ENCODE data around the gene FAM200C.
A peak's percentile ranks its signal among the peaks of the same experiment; 100 is the strongest.

FAM200C gene

GRCh38 chr5:160367261-160367660 lies 32.6 kb downstream of the FAM200C start:
- peak; percentile 25 to 29 for DNase-seq
- TF ChIP-seq GATA1 (IDR thresholded peaks at IDR 0.05; ENCODE audit: low read depth, low read length) = no peak
- no peak for TF ChIP-seq POLR2A (IDR thresholded peaks at IDR 0.05; ENCODE audit: low read length)

GRCh38 chr5:160366230-160366629 lies 33.6 kb downstream of the FAM200C start:
- no peak for DNase-seq

DNA sequence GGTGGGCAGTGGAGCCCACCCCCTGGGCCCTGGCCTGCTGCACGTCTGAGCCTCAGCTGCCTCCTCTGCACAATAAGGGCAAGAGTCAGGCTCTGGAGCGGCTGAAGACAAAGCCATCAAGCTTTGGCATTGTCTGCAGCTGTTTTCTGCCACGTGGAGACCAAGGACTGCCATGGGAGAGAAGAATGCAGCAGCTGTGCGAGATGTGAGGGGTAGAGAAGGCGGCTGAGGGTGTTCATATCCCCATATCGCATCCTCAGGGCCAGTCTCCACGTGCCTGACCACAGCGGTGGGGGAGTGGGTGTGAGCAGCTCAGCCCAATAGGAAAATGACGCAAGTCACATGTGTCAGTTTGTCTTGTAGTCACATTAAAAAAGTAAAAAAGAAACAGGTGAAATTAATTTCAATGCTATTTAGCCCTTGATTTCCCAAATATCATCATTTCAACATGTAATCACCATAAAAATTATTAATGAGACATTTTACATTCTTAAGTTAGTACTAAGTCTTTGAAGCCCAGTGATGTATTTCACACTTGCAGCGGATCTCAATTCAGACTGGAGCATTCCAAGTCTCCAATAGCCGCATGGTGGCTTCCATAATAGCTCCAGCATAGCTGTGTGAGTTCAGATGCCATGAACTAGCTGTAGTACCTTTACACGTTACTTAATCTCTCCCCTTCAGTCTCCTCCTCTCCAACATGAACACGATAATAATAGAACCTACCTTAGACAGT lies 36.0 kb downstream of the FAM200C start:
- no peak for TF ChIP-seq POLR2A (IDR thresholded peaks at IDR 0.05; ENCODE audit: low read length)
- DNase-seq = no peak

More at GRCh38 chr5:160366230-160366629, 33.6 kb downstream of the FAM200C start:
- no peak for TF ChIP-seq POLR2A (IDR thresholded peaks at IDR 0.05; ENCODE audit: low read length)
- no peak for TF ChIP-seq GATA1 (IDR thresholded peaks at IDR 0.05; ENCODE audit: low read depth, low read length)

GRCh38 chr5:160363211-160363610 lies 36.6 kb downstream of the FAM200C start:
- TF ChIP-seq GATA1 (IDR thresholded peaks at IDR 0.05; ENCODE audit: low read depth, low read length) = no peak
- no peak for TF ChIP-seq POLR2A (IDR thresholded peaks at IDR 0.05; ENCODE audit: low read length)
- no peak for DNase-seq

- DNase-seq = no peak
- no peak for TF ChIP-seq POLR2A (IDR thresholded peaks at IDR 0.05; ENCODE audit: low read length)
- no peak for TF ChIP-seq GATA1 (IDR thresholded peaks at IDR 0.05; ENCODE audit: low read depth, low read length)
These were observed 38.1 kb downstream of the FAM200C start for GRCh38 chr5:160361624-160362228.

GRCh38 chr5:160360310-160360709 lies 39.5 kb downstream of the FAM200C start:
- no peak for TF ChIP-seq POLR2A (IDR thresholded peaks at IDR 0.05; ENCODE audit: low read length)
- DNase-seq = no peak

DNA sequence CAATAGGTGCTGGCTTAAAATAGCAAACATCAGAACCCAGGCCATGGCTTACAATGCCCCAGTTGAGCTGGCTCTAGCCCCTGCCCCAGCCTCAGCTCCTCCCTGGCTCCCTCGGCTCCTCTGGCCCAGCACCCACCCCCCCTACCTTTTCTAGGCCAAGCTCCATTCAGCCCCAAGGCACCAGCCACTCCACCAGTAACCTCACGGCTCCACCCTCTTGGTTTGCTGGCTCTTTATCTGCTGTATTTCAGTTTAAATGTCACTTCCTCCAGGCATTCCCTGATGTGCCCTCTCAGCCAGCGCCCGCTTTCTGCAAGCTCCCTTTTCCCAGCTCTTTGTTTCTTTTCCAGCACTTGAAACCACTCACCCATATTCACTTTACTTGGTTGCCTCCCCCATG lies 40.0 kb downstream of the FAM200C start:
- DNase-seq = no peak
- no peak for TF ChIP-seq GATA1 (IDR thresholded peaks at IDR 0.05; ENCODE audit: low read depth, low read length)
- no peak for TF ChIP-seq POLR2A (IDR thresholded peaks at IDR 0.05; ENCODE audit: low read length)

DNA sequence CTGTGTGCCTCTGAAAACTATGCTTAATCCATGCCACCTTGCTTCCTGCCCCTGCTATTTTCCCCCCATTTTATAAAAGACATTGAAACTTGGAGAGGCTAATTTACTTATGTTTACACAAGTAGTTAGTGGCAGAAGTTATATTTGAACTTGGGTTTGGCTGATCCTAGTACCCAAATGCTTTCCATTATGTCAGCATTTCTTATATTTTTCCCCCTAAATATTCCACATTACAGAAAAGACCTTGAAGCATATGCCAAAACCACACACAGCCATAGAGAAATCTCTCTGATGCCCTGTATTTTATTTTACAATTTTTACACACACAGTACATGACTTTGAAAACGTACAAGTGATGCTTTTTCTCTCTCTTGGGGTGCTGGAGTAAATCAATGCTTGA lies 40.6 kb downstream of the FAM200C start:
- no peak for DNase-seq
- TF ChIP-seq POLR2A (IDR thresholded peaks at IDR 0.05; ENCODE audit: low read length) (no peak), GATA1 (IDR thresholded peaks at IDR 0.05; ENCODE audit: low read depth, low read length) (no peak)

DNA sequence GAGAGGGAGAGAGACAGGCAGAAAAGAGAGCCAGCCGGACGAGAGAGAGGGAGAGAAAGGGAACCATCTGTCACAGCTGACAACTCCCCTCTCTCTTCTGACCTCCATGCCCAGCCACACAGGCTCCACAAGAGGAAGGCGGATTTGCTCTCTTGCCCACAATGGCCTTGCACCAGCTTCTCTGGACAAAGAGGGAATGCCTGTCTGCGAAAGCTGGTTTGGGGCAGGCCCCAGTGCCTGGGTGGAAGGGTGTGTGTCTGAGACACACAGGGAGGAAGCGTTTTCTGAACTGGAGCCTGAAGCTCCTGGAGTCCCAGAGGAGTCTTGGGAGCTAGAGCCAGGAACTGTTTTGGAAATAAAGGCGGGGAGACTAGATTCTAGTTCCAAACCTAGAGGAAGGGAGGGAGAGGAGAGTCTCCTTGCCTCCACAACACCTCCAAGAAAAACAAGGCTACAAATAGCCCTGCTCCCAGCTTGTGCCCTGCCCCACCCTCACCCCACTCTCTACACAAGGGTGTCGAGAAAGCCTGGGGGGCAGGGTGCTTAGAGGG lies 41.9 kb downstream of the FAM200C start:
- TF ChIP-seq POLR2A (IDR thresholded peaks at IDR 0.05; ENCODE audit: low read length) (no peak), GATA1 (IDR thresholded peaks at IDR 0.05; ENCODE audit: low read depth, low read length) (no peak)
- no peak for DNase-seq

- TF ChIP-seq POLR2A (IDR thresholded peaks at IDR 0.05; ENCODE audit: low read length) (no peak), GATA1 (IDR thresholded peaks at IDR 0.05; ENCODE audit: low read depth, low read length) (no peak)
- DNase-seq = no peak
These were observed 42.5 kb downstream of the FAM200C start for GRCh38 chr5:160357394-160357793.

DNA sequence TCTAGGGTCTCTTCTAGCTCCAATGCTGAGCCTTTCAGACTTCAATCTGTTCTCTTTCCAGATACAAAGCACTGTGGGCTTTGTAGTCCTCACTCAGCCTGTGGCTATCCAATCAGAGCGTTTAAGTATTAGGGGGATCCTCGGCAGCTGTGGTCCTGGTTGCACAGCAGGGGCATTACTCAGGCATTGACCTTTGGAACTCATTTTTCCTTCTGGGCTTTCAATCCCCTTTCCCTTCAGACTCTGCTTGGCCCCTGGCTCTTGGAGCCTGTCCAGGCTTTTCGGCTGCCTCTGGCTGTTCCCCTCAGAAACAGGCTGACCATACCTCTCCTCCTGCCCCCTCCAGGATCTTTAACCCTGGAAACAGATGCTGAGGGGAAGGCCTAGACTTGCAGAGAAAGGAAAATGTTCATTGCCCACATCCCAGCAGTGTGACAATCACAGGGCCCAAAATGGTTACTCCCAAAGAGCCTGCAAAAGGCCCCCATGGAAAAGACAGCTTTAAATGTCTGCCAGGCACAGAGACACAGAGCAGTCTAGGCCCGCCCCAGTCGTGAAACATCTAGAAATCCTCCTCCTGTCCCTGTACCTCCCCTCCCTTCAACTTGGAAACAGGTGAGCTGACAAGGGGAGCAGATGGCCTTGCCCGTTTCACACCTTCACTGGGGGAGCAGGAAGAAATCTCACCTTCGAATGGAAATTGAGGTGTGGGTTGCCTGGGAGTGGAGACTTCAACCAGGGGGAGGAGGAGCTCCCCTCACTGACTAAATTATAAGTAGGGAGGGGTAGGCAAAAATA lies 43.1 kb downstream of the FAM200C start:
- no peak for DNase-seq
- no peak for TF ChIP-seq POLR2A (IDR thresholded peaks at IDR 0.05; ENCODE audit: low read length)
- TF ChIP-seq GATA1 (IDR thresholded peaks at IDR 0.05; ENCODE audit: low read depth, low read length) = no peak

GRCh38 chr5:160354666-160355065 lies 45.2 kb downstream of the FAM200C start:
- no peak for TF ChIP-seq POLR2A (IDR thresholded peaks at IDR 0.05; ENCODE audit: low read length)
- TF ChIP-seq GATA1 (IDR thresholded peaks at IDR 0.05; ENCODE audit: low read depth, low read length) = no peak

GRCh38 chr5:160353379-160353778 lies 46.5 kb downstream of the FAM200C start:
- TF ChIP-seq GATA1 (IDR thresholded peaks at IDR 0.05; ENCODE audit: low read depth, low read length) (no peak), POLR2A (IDR thresholded peaks at IDR 0.05; ENCODE audit: low read length) (no peak)
- no peak for DNase-seq

More at GRCh38 chr5:160354666-160355065, 45.2 kb downstream of the FAM200C start:
- no peak for DNase-seq

GRCh38 chr5:160352308-160352707 lies 47.5 kb downstream of the FAM200C start:
- TF ChIP-seq GATA1 (IDR thresholded peaks at IDR 0.05; ENCODE audit: low read depth, low read length) = no peak
- no peak for TF ChIP-seq POLR2A (IDR thresholded peaks at IDR 0.05; ENCODE audit: low read length)
- no peak for DNase-seq
